ENCODE results near the gene PHACTR1.
"Not testable (repeated sequence)": the region's sequence is repeated elsewhere in the genome, so short reads cannot be mapped to it uniquely, and the experiment has no call there.

Gene PHACTR1

GRCh38 chr6:13318821-13319220 lies 602.3 kb downstream of the PHACTR1 start:
- no peak for DNase-seq (ENCODE audit: extremely low read depth in 1 of 2, low read depth in 1 of 2)

- DNase-seq (ENCODE audit: extremely low read depth in 1 of 2, low read depth in 1 of 2): no peak
These were observed 603.5 kb downstream of the PHACTR1 start for GRCh38 chr6:13319891-13320564.

- DNase-seq (ENCODE audit: extremely low read depth in 1 of 2, low read depth in 1 of 2): not testable (repeated sequence)
These were observed 609.5 kb downstream of the PHACTR1 start for GRCh38 chr6:13326031-13326586.

GRCh38 chr6:13327691-13328075 lies 611.1 kb downstream of the PHACTR1 start:
- DNase-seq (ENCODE audit: extremely low read depth in 1 of 2, low read depth in 1 of 2): no peak

GRCh38 chr6:13328076-13328874 lies 611.7 kb downstream of the PHACTR1 start, which contains the start of gene TBC1D7:
Gene TBC1D7 (minus strand): TSS chr6:13328537. CDS start chr6:13326898, 1,639 bp downstream.
- DNase-seq (ENCODE audit: extremely low read depth in 1 of 2, low read depth in 1 of 2): peak; percentile 84 to 87

- DNase-seq (ENCODE audit: extremely low read depth in 1 of 2, low read depth in 1 of 2): no peak
These were observed 612.3 kb downstream of the PHACTR1 start for GRCh38 chr6:13328875-13329183.

GRCh38 chr6:13331516-13332348 lies 615.2 kb downstream of the PHACTR1 start:
- DNase-seq (ENCODE audit: extremely low read depth in 1 of 2, low read depth in 1 of 2): no peak

- no peak for DNase-seq (ENCODE audit: extremely low read depth in 1 of 2, low read depth in 1 of 2)
These were observed 615.8 kb downstream of the PHACTR1 start for GRCh38 chr6:13332349-13332706.

- no peak for DNase-seq (ENCODE audit: extremely low read depth in 1 of 2, low read depth in 1 of 2)
These were observed 618.4 kb downstream of the PHACTR1 start for GRCh38 chr6:13334953-13335352.

- peak; percentile 31 to 49 for DNase-seq (ENCODE audit: extremely low read depth in 1 of 2, low read depth in 1 of 2)
These were observed 620.0 kb downstream of the PHACTR1 start for GRCh38 chr6:13336553-13336952.

GRCh38 chr6:13338038-13338437 lies 621.5 kb downstream of the PHACTR1 start:
- no peak for DNase-seq (ENCODE audit: extremely low read depth in 1 of 2, low read depth in 1 of 2)
